ENCODE measurements around the gene JARID2.

Gene JARID2

GRCh38 chr6:15484140-15484539 is 238.3 kb downstream of the JARID2 start:
- no peak for FAIRE-seq
- no peak for DNase-seq (ENCODE audit: low spot score)

DNA sequence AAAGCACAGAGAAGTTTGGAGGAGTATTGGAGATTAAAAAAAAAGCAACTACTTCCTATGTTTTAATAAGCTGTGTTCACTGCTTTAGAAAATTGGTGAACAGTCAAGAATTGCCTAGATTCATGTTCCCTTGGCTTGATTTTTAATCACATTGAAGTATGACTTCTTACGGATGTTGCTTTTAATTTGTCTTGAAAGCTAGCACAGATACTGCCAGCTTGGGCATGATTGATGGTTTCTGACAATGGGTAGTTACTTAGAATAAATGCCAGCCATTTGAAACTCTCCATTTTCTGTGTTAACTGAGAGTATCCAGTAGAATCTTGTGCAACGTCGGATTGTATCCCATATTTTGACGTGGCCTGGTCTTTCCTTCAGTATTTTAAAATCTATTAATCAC is 239.0 kb downstream of the JARID2 start:
- DNase-seq (ENCODE audit: low spot score) (no peak), FAIRE-seq (no peak)

DNA sequence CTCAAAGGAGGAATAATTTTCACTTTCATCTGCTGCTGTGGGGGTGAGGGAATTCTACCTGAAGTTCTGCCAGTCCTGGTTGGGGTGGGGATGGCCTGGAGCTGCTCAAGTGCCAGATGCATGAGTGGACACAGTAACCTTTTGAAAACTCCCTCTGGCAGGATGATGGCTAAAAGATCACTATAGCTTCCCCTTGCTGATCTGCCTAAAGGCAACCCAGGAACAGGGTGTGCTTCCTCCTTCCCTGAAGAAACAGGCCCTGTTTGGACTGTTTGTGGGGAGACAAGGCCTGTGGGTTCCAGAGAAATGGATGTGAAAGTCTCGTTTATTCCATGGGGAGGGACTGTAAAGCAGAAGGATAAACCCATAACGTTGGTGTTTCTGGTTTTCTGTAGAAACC is 240.1 kb downstream of the JARID2 start:
- no peak for FAIRE-seq
- no peak for DNase-seq (ENCODE audit: low spot score)

DNA sequence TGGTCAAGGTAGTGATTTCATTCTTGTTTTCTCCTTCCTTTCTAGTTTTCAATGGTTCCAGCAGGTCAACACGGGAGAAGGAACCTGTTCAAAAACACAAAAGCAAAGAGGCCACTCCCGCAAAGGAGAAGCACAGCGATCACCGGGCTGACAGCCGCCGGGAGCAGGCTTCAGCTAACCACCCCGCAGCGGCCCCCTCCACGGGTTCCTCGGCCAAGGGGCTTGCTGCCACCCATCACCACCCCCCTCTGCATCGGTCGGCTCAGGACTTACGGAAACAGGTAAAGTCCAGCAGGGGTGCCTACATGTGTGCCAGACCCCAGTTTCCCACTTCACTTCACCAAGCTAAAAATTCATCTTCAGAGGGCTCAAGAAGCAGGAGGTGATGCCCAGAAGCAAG is 241.4 kb downstream of the JARID2 start:
- FAIRE-seq (no peak), DNase-seq (ENCODE audit: low spot score) (no peak)

DNA sequence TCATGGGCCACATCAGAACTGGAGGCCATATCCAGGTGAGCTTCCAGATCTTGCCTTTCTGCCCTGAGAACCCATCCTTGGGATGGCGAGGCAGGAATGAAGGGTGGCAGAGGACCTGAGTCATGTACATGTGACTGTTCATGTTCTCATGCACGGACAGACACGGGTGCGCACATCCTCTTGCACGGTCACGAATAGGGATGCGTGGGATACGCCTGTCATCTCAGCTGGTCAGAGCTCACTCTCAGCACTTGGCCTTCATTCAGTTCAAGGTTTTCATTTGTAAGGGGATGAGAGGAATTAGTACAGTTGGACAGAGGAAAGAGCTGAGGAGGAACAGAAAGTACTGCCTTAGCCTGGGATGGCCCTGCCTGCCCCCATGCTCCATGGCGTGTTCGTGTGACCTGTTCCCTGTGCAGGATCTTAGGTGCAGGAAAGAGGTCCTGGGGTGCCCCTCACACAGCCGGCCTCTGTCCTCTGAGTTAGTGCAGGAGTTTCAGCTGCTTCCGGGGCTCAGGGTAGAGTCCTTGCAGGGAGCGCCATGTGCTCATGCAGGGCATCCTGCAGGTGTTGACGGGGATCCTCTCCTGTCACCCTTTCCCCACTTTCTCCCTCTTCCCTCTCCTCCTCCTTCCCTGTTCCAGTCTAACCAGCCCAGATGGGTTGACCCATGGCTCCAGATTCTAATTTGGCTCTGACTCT is 243.5 kb downstream of the JARID2 start:
- FAIRE-seq: no peak
- DNase-seq (ENCODE audit: low spot score): no peak

GRCh38 chr6:15490242-15491100 is 244.6 kb downstream of the JARID2 start:
- no peak for DNase-seq (ENCODE audit: low spot score)
- no peak for FAIRE-seq

DNA sequence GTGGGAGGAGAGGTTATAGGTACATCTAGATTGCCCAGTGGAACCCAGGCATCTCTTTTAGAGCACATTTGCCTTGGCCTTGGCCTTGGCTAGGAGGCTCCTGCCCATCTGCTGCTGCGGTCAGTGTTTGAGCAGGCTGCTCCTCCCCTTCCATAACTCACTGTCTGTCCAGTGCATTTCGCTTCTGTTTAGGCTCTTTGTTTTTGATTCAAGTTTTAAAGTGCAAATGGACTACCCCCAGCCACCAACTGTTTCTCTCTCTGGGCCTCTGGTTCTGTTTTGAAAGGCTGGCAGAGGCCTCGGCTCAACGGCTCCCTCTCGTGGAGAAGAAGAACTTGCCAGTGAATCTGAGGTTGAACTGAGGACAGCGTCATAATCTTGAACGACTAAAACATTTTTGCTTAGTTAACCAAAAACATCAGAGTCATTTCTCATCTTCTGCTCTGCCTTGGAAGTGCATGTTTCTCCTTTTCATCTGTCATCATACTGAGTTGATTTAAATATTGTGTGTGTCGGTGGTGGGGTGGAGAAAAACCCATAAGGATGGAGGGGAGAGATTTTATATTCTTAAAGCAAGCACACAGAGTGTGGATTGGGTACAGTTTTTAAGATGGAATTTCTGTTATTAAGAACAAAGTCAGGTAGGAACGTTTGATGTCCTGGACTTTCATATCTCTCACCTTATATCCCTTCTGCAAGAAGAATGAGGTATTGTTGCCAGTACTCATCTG is 245.6 kb downstream of the JARID2 start:
- DNase-seq (ENCODE audit: low spot score) (peak; percentile 24), FAIRE-seq (no peak)

DNA sequence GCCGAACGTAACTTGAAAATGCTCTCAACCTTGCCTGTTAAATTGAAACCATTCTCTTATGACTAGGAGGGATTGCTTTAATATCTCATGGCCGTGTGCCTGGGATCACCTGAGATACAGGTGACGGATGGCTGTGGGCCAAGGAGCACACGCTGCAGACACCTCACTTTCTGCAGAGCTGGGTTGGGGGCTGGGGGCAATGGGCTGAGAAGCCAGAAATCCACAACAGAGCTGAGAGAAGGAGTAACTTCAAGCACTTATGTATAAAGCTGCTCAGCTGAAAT is 246.1 kb downstream of the JARID2 start:
- no peak for DNase-seq (ENCODE audit: low spot score)
- FAIRE-seq: no peak

DNA sequence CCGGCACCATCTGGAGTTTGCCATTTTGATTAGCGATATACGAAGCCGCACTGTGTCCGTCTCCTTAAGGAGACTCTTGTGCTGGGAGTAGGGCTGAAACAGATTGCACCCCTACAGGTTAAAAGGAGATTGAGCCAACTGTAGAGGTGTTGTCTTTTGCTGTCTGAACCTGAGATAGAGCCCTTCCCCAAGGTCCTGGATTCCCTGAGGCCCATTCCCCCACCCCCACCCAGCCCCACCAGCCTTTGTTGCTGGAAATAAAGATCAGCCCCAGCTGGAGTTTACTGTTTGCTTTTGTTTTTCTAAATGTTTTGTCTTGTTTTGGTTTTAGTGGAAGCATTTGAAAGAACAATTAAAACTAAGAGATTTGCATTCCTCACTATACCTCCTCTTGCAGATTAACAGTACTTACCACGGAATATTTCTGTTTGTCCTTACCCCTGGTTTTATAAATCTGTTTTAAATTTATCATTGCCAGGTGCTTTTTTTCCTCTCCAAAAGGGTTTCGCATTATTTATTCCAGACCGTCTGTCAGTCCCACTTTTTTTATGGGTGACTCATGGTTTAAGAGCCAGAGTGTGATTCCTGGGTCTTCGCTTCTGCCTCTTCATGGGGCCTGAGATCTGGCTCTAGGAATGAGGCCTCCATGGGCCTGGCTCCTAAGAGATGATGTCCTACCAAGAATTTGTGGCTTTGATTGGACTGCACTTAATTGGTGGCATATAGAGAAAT is 247.7 kb downstream of the JARID2 start:
- DNase-seq (ENCODE audit: low spot score): no peak
- FAIRE-seq: no peak

DNA sequence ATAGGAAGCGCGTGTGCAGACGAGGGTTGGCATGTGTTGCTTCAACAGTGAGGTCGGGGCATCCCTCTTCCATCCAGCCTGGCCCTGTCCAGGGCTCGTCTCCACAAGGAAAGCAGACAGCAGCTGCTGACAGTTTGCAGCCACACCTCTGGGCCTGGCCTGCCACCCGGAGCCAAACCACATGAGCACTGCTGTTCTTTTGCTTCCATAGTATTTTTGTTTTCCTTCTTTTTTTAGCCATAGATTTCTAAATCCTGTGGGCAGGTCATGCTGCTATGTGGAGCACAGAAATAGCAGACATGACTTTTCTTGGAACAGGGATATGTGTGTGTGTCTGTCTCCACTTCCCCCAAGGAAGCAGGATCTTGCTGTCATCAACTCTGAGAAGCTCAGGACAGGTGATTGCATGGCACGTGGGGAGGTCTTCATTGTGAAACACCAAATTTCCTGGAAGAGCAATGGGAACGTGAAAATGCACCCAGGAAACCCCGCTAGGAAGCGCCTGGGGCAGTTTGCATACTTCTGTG is 249.6 kb downstream of the JARID2 start:
- FAIRE-seq (no peak), DNase-seq (ENCODE audit: low spot score) (no peak)

GRCh38 chr6:15496345-15497131 is 250.7 kb downstream of the JARID2 start:
- no peak for FAIRE-seq
- DNase-seq (ENCODE audit: low spot score): no peak

DNA sequence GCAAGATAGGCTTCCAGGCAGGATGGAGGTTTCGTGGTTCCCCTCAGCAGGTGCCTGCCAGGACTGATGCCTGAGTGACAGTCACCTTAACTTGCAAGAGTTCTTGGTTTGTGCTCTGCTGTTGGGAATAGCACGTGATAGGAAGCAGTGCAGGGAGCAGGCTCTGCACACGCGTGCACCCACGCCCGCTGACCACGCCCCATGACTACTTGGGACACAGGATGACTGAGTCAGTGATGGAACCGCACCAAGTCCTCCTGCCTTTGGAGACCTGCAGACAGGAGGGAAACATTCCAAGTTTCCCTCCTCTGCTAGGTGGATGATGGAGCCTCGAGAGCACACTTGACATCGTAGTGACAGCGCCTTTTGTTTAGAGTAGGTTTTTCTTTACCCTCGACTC is 252.8 kb downstream of the JARID2 start:
- DNase-seq (ENCODE audit: low spot score) (no peak), FAIRE-seq (no peak)

DNA sequence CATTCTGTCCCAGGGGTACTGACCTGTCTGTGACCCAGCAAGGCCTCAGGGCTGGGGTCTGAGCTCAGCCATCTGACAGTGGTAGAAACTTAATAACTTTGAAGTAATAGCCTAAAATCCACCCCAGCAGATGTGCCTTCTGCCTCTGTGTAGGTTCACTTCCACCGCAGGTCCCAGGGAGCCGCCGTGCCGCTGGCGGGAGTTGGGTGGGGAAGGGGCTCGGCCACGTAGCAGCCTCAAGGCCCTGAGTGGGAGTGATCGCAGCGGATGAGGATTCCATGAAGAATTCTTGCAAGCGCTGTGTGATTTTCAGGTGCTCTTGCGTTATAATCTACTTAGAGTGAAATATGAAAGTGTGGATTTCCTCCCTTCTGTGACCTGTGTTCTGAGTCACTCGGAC is 253.3 kb downstream of the JARID2 start:
- DNase-seq (ENCODE audit: low spot score) (no peak), FAIRE-seq (no peak)

GRCh38 chr6:15499591-15499990 is 253.7 kb downstream of the JARID2 start:
- no peak for FAIRE-seq
- DNase-seq (ENCODE audit: low spot score): no peak

- FAIRE-seq (no peak), DNase-seq (ENCODE audit: low spot score) (no peak)
Observed at GRCh38 chr6:15500078-15500740, 254.3 kb downstream of the JARID2 start.

GRCh38 chr6:15500901-15501825 is 255.3 kb downstream of the JARID2 start:
- DNase-seq (ENCODE audit: low spot score) (no peak), FAIRE-seq (no peak)

DNA sequence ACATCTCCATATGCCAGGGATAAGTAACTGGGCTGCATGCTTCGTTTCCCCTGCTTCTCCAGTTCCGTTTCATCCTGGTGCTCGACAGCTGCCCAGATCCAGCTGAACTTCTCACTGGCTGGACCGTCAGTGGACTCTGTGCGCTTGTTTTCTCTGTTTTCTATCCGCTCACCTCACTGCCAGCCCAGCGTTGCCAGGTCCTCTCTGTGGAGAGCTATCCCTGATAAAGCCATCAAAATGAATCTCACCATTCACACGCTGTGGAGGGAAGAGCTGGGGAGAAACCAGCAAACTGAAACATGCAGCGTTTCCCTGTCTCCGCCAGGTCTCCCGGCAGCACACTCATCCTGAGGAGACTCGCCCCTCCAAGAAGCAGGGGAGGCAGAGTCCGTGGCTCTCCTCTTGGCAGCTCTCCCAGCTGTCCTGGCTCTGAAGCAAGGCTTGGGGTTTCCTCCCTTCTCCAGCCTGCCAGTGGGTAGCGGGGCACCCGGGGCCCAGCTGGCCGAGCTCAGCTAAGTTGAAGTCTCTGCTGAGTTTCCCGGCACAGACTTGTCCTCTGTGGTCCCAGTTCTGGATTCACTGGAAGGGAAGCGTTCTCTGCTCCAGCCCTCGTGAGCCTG is 256.1 kb downstream of the JARID2 start:
- FAIRE-seq (no peak), DNase-seq (ENCODE audit: low spot score) (no peak)

DNA sequence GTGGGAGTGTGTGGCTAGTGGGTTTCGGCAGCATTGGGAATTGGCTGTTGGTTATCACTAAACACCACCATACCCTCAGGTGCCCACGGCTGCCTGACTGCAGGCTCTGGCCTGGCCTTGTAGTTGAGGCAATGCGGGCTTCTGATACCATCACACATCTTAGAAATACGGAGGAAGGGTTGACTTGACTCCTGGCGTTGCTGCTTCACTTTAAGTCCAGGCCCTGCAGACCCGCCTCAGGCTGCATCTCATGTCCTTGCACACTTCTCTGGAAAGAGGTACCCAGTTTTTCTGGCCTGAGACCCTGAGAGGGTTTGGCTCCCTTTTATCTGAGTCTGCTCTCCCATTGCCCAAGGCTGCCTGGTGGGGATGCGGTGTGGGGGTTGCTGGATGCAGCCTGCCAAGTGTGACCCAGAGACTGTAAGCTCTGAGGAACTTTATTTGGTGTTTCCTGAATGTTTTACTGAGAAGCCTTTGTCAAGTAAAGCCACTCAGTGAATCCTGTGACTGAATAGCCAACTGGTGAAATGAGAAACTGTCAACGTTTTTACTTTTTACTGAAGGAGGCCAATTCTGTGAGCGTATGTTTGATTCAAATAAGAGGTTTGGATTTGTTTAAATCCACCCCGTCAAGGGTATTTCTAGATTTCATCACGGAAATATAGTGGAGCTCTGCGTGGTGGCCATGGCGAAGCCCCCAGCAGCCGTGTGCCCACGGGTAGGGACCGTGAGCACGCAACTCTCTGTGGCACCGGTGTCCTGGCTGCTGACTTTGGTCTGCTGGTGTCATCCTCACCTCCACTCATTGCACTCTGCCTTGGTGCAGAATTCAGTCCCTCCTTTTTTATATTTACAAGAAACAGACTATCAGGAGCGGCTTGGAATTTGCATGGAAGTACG is 256.8 kb downstream of the JARID2 start:
- no peak for FAIRE-seq

More for the DNA sequence above, 256.8 kb downstream of the JARID2 start:
- no peak for DNase-seq (ENCODE audit: low spot score)

All from RCC 7860 (cell line).